Endothelial cell (in vitro differentiated cells): ENCODE measurements around the gene SCAF1. TPM values are rescaled to one million over a fixed set of nuclear protein-coding genes. Genes with fewer than 3 reads are reported as not detected.

Experiments
- DNase-seq: peaks from one replicate; pipeline ENCODE4 v3.0.0; 2021; ENCODE audit warnings: low spot score
- H3K27ac Mint-ChIP-seq: one replicate; pipeline ENCODE4 v1.8.0; 2021; ENCODE audit warnings: mixed read lengths, inconsistent platforms; ENCODE audit not compliant: unreplicated experiment
- H3K27me3 Mint-ChIP-seq: one replicate; pipeline ENCODE4 v1.8.0; 2021; ENCODE audit warnings: mild to moderate bottlenecking, moderate library complexity, mixed read lengths, inconsistent platforms; ENCODE audit not compliant: unreplicated experiment
- H3K36me3 Mint-ChIP-seq: one replicate; pipeline ENCODE4 v1.8.0; 2021; ENCODE audit warnings: mild to moderate bottlenecking, low read depth, mixed read lengths, inconsistent platforms; ENCODE audit not compliant: unreplicated experiment
- H3K4me1 Mint-ChIP-seq: one replicate; pipeline ENCODE4 v1.8.0; 2021; ENCODE audit warnings: mild to moderate bottlenecking, mixed read lengths, inconsistent platforms; ENCODE audit not compliant: unreplicated experiment
- H3K4me3 Mint-ChIP-seq: one replicate; pipeline ENCODE4 v1.8.0; 2021; ENCODE audit warnings: mild to moderate bottlenecking, mixed read lengths, inconsistent platforms; ENCODE audit not compliant: unreplicated experiment
- H3K9me3 Mint-ChIP-seq: one replicate; pipeline ENCODE4 v1.8.0; 2021; ENCODE audit warnings: mixed read lengths, inconsistent platforms; ENCODE audit not compliant: unreplicated experiment
- CTCF ChIP-seq: fragments of 200-600 bp; sonication (generic); IDR thresholded peaks from one replicate; pipeline ENCODE4 v1.5.0; 2021; ENCODE audit warnings: antibody characterized with exemption; ENCODE audit not compliant: unreplicated experiment
- total RNA-seq: library from RNA; stranded (reverse); fragmentation: NEBNext Ultra II Directional; extraction: Animal tissue kit (Norgen Biotek cat#: 25700); gene quantifications from one replicate; pipeline ENCODE4 v1.2.1, GENCODE V29; 2021; ENCODE audit not compliant: unreplicated experiment

Gene SCAF1
- total RNA-seq, 1 donor from 2014 or later = 90.3 TPM

GRCh38 chr19:49699364-49699763 lies 57.4 kb downstream of the SCAF1 start:
- peaks cover 15% of the 10 kb centered on the region for H3K36me3 Mint-ChIP-seq
- DNase-seq = no peak
- H3K27me3 Mint-ChIP-seq = no peaks in the 10 kb centered on the region
- H3K4me1 Mint-ChIP-seq = peaks cover 6% of the 10 kb centered on the region
- no peak overlapping the region for H3K27ac Mint-ChIP-seq
- no peak for TF ChIP-seq CTCF
- no peaks in the 10 kb centered on the region for H3K9me3 Mint-ChIP-seq
- no peak overlapping the region for H3K4me3 Mint-ChIP-seq

DNA sequence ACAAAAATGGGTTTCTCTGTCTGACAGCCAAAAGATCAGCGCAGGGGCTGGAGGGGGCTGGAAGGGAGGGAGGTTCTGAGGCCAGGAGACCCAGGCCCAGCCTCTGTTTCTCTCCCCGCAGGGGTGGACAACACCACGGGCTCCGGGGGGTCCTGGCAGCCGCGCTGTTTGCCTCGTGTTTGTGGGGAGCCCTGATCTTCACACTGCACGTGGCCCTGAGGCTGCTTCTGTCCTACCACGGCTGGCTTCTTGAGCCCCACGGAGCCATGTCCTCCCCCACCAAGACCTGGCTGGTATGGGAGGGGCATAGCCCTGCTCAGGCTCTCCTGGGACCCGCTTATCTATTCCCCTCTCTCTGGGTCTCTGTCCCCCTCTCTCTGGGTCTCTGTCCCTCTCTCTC lies 58.6 kb downstream of the SCAF1 start:
- TF ChIP-seq CTCF = no peak
- H3K27ac Mint-ChIP-seq = no peak overlapping the region
- H3K27me3 Mint-ChIP-seq = no peaks in the 10 kb centered on the region
- no peaks in the 10 kb centered on the region for H3K9me3 Mint-ChIP-seq
- peaks cover 6% of the 10 kb centered on the region for H3K4me1 Mint-ChIP-seq
- H3K36me3 Mint-ChIP-seq = peaks cover 15% of the 10 kb centered on the region
- DNase-seq = no peak
- H3K4me3 Mint-ChIP-seq = no peak overlapping the region

GRCh38 chr19:49701271-49701786 lies 59.3 kb downstream of the SCAF1 start:
- no peak for DNase-seq
- H3K27me3 Mint-ChIP-seq = no peaks in the 10 kb centered on the region
- H3K36me3 Mint-ChIP-seq = peaks cover 15% of the 10 kb centered on the region
- H3K4me3 Mint-ChIP-seq = no peak overlapping the region
- no peak for TF ChIP-seq CTCF
- H3K27ac Mint-ChIP-seq = no peak overlapping the region
- H3K4me1 Mint-ChIP-seq = peaks cover 6% of the 10 kb centered on the region
- no peaks in the 10 kb centered on the region for H3K9me3 Mint-ChIP-seq

GRCh38 chr19:49704888-49705642 lies 63.1 kb downstream of the SCAF1 start:
- Mint-ChIP-seq H3K36me3 (peaks cover 17% of the 10 kb centered on the region), H3K4me3 (no peak overlapping the region), H3K27ac (no peak overlapping the region), H3K9me3 (no peaks in the 10 kb centered on the region), H3K27me3 (peaks cover 2% of the 10 kb centered on the region), H3K4me1 (peaks cover 6% of the 10 kb centered on the region)
- DNase-seq = no peak
- TF ChIP-seq CTCF = no peak

DNA sequence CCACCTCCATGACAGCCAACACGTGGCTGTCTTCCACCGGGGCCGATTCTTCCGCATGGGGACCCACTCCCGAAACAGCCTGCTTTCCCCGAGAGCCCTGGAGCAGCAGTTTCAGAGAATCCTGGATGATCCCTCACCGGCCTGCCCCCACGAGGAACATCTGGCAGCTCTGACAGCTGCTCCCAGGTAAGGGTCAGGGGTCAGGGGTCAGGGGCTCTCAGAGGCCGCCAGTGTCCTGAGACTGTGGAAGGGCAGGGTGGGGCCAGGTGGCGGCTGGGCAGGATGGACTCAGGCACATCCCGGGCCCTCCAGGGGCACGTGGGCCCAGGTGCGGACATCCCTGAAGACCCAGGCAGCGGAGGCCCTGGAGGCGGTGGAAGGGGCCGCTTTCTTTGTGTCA lies 63.9 kb downstream of the SCAF1 start:
- Mint-ChIP-seq H3K9me3 (no peaks in the 10 kb centered on the region), H3K27me3 (peaks cover 3% of the 10 kb centered on the region), H3K4me1 (peaks cover 6% of the 10 kb centered on the region), H3K27ac (no peak overlapping the region), H3K36me3 (peaks cover 21% of the 10 kb centered on the region), H3K4me3 (no peak overlapping the region)
- no peak for TF ChIP-seq CTCF
- no peak for DNase-seq
